H1 (cell line): ENCODE results near the gene TRDMT1. TPM values are rescaled to one million over a fixed set of nuclear protein-coding genes. Genes with fewer than 3 reads are reported as not detected.

ENCODE experiments used
- CTCF ChIA-PET: fragments of 300-600 bp; sonication (Branson Sonifier 250); formaldehyde crosslinking; loops from one replicate; lab custom pipeline; 2021; ENCODE audit not compliant: partially characterized antibody; lab: Charles Lee
- POLR2A ChIA-PET: fragments of 300-600 bp; sonication (Branson Sonifier 250); formaldehyde crosslinking; loops from one replicate; lab custom pipeline; 2021; ENCODE audit warnings: inconsistent platforms; ENCODE audit not compliant: partially characterized antibody; lab: Charles Lee
- DNase-seq, 2 experiments: peaks; one replicate each; pipeline versions ENCODE4 v3.0.0 to v3.0.0-alpha.2; 2010 to 2022; ENCODE audit warnings: low spot score in 2 of 2, low read depth in 1 of 2, mixed read lengths in 1 of 2
- FAIRE-seq: peaks from 2 replicates; lab custom pipeline; 2011; peaks lifted over from hg19 to GRCh38; lab: Jason Lieb, UNC
- H2AFZ ChIP-seq: 2 replicates; pipeline ENCODE4 v1.8.1; 2012; ENCODE audit warnings: low read length, inconsistent platforms
- H2AK5ac ChIP-seq: 2 replicates; pipeline ENCODE4 v1.6.1; 2013; ENCODE audit warnings: low read depth, low read length
- H2BK120ac ChIP-seq: replicated peaks from 2 replicates; pipeline ENCODE3; 2013; ENCODE audit warnings: low read depth, low read length, inconsistent platforms
- H2BK12ac ChIP-seq: 2 replicates; pipeline ENCODE4 v1.6.1; 2013; ENCODE audit warnings: low read depth, low read length
- H2BK15ac ChIP-seq: 2 replicates; pipeline ENCODE4 v1.6.1; 2013; ENCODE audit warnings: low read length
- H2BK20ac ChIP-seq: 2 replicates; pipeline ENCODE4 v1.6.1; 2013; ENCODE audit warnings: low read length
- H2BK5ac ChIP-seq: 2 replicates; pipeline ENCODE4 v1.6.1; 2013; ENCODE audit warnings: low read depth, low read length
- H3K14ac ChIP-seq: 2 replicates; pipeline ENCODE4 v1.6.1; 2013; ENCODE audit warnings: inconsistent platforms; ENCODE audit not compliant: insufficient read length
- H3K18ac ChIP-seq: 2 replicates; pipeline ENCODE4 v1.6.1; 2013; ENCODE audit warnings: low read length; ENCODE audit errors: extremely low read depth
- H3K23ac ChIP-seq: 2 replicates; pipeline ENCODE4 v1.6.1; 2013; ENCODE audit warnings: inconsistent platforms; ENCODE audit not compliant: insufficient read length
- H3K23me2 ChIP-seq: 2 replicates; pipeline ENCODE4 v1.6.1; 2013; ENCODE audit warnings: low read depth, low read length
- H3K27ac ChIP-seq: 2 replicates; pipeline ENCODE4 v1.6.1; 2011; ENCODE audit warnings: low read depth, low read length, inconsistent platforms
- H3K27me3 ChIP-seq, 4 experiments: replicated peaks in 1 of 4; 1 replicate in 1 of 4; 2 replicates in 3 of 4; pipeline versions ENCODE4 v1.6.1 to v1.8.1; 2011 to 2013; ENCODE audit warnings: low read length in 3 of 4, mild to moderate bottlenecking in 3 of 4, inconsistent platforms in 2 of 4, mixed read lengths in 2 of 4, moderate library complexity in 1 of 4; ENCODE audit not compliant: control insufficient read depth in 3 of 4, insufficient read depth in 3 of 4; ENCODE audit errors: extremely low read depth in 1 of 4
- H3K36me3 ChIP-seq, 4 experiments: 2 replicates each; pipeline versions ENCODE4 v1.6.1 to v1.8.1; 2011 to 2013; ENCODE audit warnings: mild to moderate bottlenecking in 4 of 4, low read length in 3 of 4, moderate library complexity in 2 of 4, control low read depth in 1 of 4, inconsistent platforms in 1 of 4; ENCODE audit not compliant: insufficient read depth in 4 of 4, control insufficient read depth in 2 of 4
- H3K4ac ChIP-seq: replicated peaks from 2 replicates; pipeline ENCODE3; 2013; ENCODE audit warnings: low read length, low read depth, mixed read lengths, inconsistent platforms; ENCODE audit not compliant: insufficient read length
- H3K4me1 ChIP-seq, 4 experiments: replicated peaks in 1 of 4; 1 replicate in 1 of 4; 2 replicates in 3 of 4; pipeline versions ENCODE4 v1.6.1 to v1.8.1; 2011 to 2013; ENCODE audit warnings: low read length in 3 of 4, inconsistent platforms in 2 of 4, mixed read lengths in 1 of 4; ENCODE audit not compliant: insufficient read depth in 4 of 4, control insufficient read depth in 3 of 4
- H3K4me2 ChIP-seq, 2 experiments: 2 replicates each; pipeline versions ENCODE4 v1.6.1 to v1.8.1; 2011 to 2013; ENCODE audit warnings: low read depth in 2 of 2, low read length in 2 of 2, control low read depth in 1 of 2, inconsistent platforms in 1 of 2, mild to moderate bottlenecking in 1 of 2; ENCODE audit not compliant: insufficient read depth in 1 of 2
- H3K4me3 ChIP-seq, 4 experiments: fragments of 200-600, 300-600 bp in 1 of 4; sonication (generic), shearing (Covaris generic), sonication (Bioruptor Twin) in 1 of 4; 2 replicates each; pipeline versions ENCODE4 v1.5.1 to v1.8.1; 2011 to 2016; ENCODE audit warnings: low read length in 4 of 4, low read depth in 3 of 4, control low read depth in 2 of 4, inconsistent platforms in 2 of 4, mild to moderate bottlenecking in 2 of 4, mixed read lengths in 1 of 4, moderate library complexity in 1 of 4; ENCODE audit not compliant: insufficient read depth in 2 of 4; ENCODE audit errors: extremely low read depth in 1 of 4
- H3K56ac ChIP-seq: replicated peaks from 2 replicates; pipeline ENCODE3; 2013; ENCODE audit warnings: low read depth, mild to moderate bottlenecking, mixed read lengths, low read length, inconsistent platforms; ENCODE audit not compliant: insufficient read length
- H3K79me1 ChIP-seq: 2 replicates; pipeline ENCODE4 v1.6.1; 2013; ENCODE audit warnings: low read depth, low read length, control low read depth
- H3K79me2 ChIP-seq, 2 experiments: 2 replicates each; pipeline versions ENCODE4 v1.6.1 to v1.8.1; 2012 to 2013; ENCODE audit warnings: low read length in 2 of 2, mild to moderate bottlenecking in 2 of 2, inconsistent platforms in 1 of 2; ENCODE audit not compliant: insufficient read depth in 2 of 2, control insufficient read depth in 1 of 2
- H3K9ac ChIP-seq, 4 experiments: replicated peaks in 1 of 4; 1 replicate in 1 of 4; 2 replicates in 3 of 4; pipeline versions ENCODE4 v1.6.1 to v1.8.1; 2011 to 2013; ENCODE audit warnings: low read depth in 3 of 4, low read length in 3 of 4, control low read depth in 2 of 4, mild to moderate bottlenecking in 2 of 4, moderate library complexity in 2 of 4, inconsistent platforms in 1 of 4; ENCODE audit errors: extremely low read depth in 1 of 4
- H3K9me3 ChIP-seq, 2 experiments: 2 replicates each; pipeline versions ENCODE4 v1.6.1 to v1.8.1; 2012 to 2013; ENCODE audit warnings: mild to moderate bottlenecking in 2 of 2, moderate library complexity in 2 of 2, control low read depth in 1 of 2, inconsistent platforms in 1 of 2, low read depth in 1 of 2, low read length in 1 of 2, mixed read lengths in 1 of 2; ENCODE audit not compliant: insufficient read depth in 2 of 2
- H4K20me1 ChIP-seq, 2 experiments: replicated peaks in 1 of 2; 2 replicates each; pipeline versions ENCODE3 to v1.8.1; 2011 to 2013; ENCODE audit warnings: inconsistent platforms in 2 of 2, low read length in 2 of 2, mild to moderate bottlenecking in 1 of 2; ENCODE audit not compliant: insufficient read depth in 2 of 2, control insufficient read depth in 1 of 2
- H4K5ac ChIP-seq: 2 replicates; pipeline ENCODE4 v1.6.1; 2013; ENCODE audit warnings: low read length, low read depth, mixed read lengths, inconsistent platforms; ENCODE audit not compliant: insufficient read length
- H4K8ac ChIP-seq: 2 replicates; pipeline ENCODE4 v1.8.0; 2013; ENCODE audit warnings: mild to moderate bottlenecking, moderate library complexity, low read length, inconsistent platforms; ENCODE audit not compliant: insufficient read depth; ENCODE audit errors: extremely low read depth
- H4K91ac ChIP-seq: replicated peaks from 2 replicates; pipeline ENCODE3; 2013; ENCODE audit warnings: low read length, mixed read lengths, inconsistent platforms; ENCODE audit not compliant: insufficient read length
- BRCA1 ChIP-seq: IDR thresholded peaks from 2 replicates; pipeline ENCODE4 v1.6.1; 2012; ENCODE audit warnings: low read depth, low read length, improper control_type of control experiment
- CEBPB ChIP-seq: IDR thresholded peaks from 2 replicates; pipeline ENCODE4 v1.6.1; 2012; ENCODE audit warnings: low read depth, low read length
- EGR1 ChIP-seq: IDR thresholded peaks from 2 replicates; pipeline ENCODE4 v1.6.1; 2011; ENCODE audit warnings: low read depth, low read length, borderline replicate concordance
- EP300 ChIP-seq, 2 experiments: IDR thresholded peaks; 1 replicate in 1 of 2; 2 replicates in 1 of 2; pipeline ENCODE4 v1.6.1; 2011 to 2012; ENCODE audit warnings: low read depth in 2 of 2, low read length in 2 of 2, mild to moderate bottlenecking in 2 of 2, borderline replicate concordance in 1 of 2, inconsistent platforms in 1 of 2, moderate library complexity in 1 of 2
- FOSL1 ChIP-seq: IDR thresholded peaks from 2 replicates; pipeline ENCODE4 v1.6.1; 2011; ENCODE audit warnings: mild to moderate bottlenecking, low read depth, low read length, moderate library complexity; ENCODE audit not compliant: insufficient read depth
- GABPA ChIP-seq: IDR thresholded peaks from 2 replicates; pipeline ENCODE4 v1.6.1; 2011; ENCODE audit warnings: mild to moderate bottlenecking, low read length, moderate library complexity, borderline replicate concordance; ENCODE audit not compliant: insufficient read depth
- GTF2F1 ChIP-seq: IDR thresholded peaks from 2 replicates; pipeline ENCODE4 v1.6.1; 2012; ENCODE audit warnings: low read depth, low read length, improper control_type of control experiment, borderline replicate concordance
- JUN ChIP-seq: IDR thresholded peaks from 2 replicates; pipeline ENCODE4 v1.6.1; 2011; ENCODE audit warnings: low read depth, mild to moderate bottlenecking, improper control_type of control experiment, low read length
- JUND ChIP-seq: IDR thresholded peaks from 2 replicates; pipeline ENCODE4 v1.6.1; 2011; ENCODE audit warnings: mild to moderate bottlenecking, improper control_type of control experiment, low read length
- MAX ChIP-seq: IDR thresholded peaks from 2 replicates; pipeline ENCODE4 v1.6.1; 2012; ENCODE audit warnings: inconsistent platforms
- NRF1 ChIP-seq: IDR thresholded peaks from 2 replicates; pipeline ENCODE4 v1.6.1; 2011; ENCODE audit warnings: mild to moderate bottlenecking, low read depth, low read length, improper control_type of control experiment
- RXRA ChIP-seq: IDR thresholded peaks from 2 replicates; pipeline ENCODE4 v1.6.1; 2011; ENCODE audit warnings: low read depth, mild to moderate bottlenecking, low read length, moderate library complexity; ENCODE audit not compliant: insufficient read depth
- TBP ChIP-seq: IDR thresholded peaks from 2 replicates; pipeline ENCODE4 v1.6.1; 2011; ENCODE audit warnings: low read depth, low read length, improper control_type of control experiment
- ZNF274 ChIP-seq: IDR thresholded peaks from 2 replicates; pipeline ENCODE4 v1.7.0; 2012; ENCODE audit warnings: low read length, borderline replicate concordance; ENCODE audit errors: extremely low read depth
- WGBS, 2 experiments: shearing (Covaris generic) in 1 of 2; methylation state at CpG; one replicate each; pipeline versions ENCODE4 v1.1.6 to v1.1.7; 2013 to 2015; ENCODE audit warnings: low lambda C conversion rate in 2 of 2, mixed read lengths in 2 of 2, inconsistent platforms in 1 of 2, low coverage in 1 of 2, missing lambda C conversion rate in 1 of 2; ENCODE audit not compliant: insufficient replicate concordance in 2 of 2, insufficient coverage in 1 of 2, insufficient read length in 1 of 2; ENCODE audit errors: extremely low coverage in 1 of 2, missing lambda C conversion rate in 1 of 2; 5-methylcytosine and 5-hydroxymethylcytosine counted together
- polyA plus RNA-seq, 7 experiments: library from polyadenylated mRNA; depleted of rRNA in 3 of 7; stranded (reverse) in 5 of 7; unstranded in 2 of 7; fragments of >200 nt in 5 of 7; fragments of 200-250 nt in 2 of 7; gene quantifications; 1 replicate in 5 of 7; 2 replicates in 1 of 7; 4 replicates in 1 of 7; pipeline versions ENCODE4 v1.2.1 to v1.2.3, GENCODE V29; 2011 to 2013; ENCODE audit warnings: missing spikeins in 2 of 7, mixed read lengths in 2 of 7
- total RNA-seq: library from RNA; stranded (reverse); fragmentation: NEBNext Ultra II Directional; extraction: Animal tissue kit (Norgen Biotek cat#: 25700); gene quantifications from 2 replicates; pipeline ENCODE4 v1.2.1, GENCODE V29; 2021

The TRDMT1 gene
- total and polyA plus RNA-seq, 2 of the 8 experiments (the other 6 are each of a cell fraction or from before 2014, with no cell fraction given), result 7.4 to 21.4 TPM

GRCh38 chr10:17220652-17221100, 19.2 kb upstream of the TRDMT1 start:
- Histone ChIP-seq H4K91ac (no peak overlapping the region), H2BK120ac (no peak overlapping the region), H3K4me3 (no peak overlapping the region), H3K23ac (no peak overlapping the region), H3K14ac (no peak overlapping the region), H3K56ac (no peak overlapping the region), H3K27ac (no peak overlapping the region), H3K4me2 (no peak overlapping the region), H3K79me1 (no peaks in the 10 kb centered on the region), H3K36me3 (no peaks in the 10 kb centered on the region), H2AFZ (no peak overlapping the region), H2BK15ac (no peak overlapping the region), H4K5ac (no peak overlapping the region), H3K27me3 (no peaks in the 10 kb centered on the region), H3K4ac (no peak overlapping the region), H3K23me2 (no peaks in the 10 kb centered on the region), H2BK12ac (no peak overlapping the region), H2AK5ac (no peak overlapping the region), H2BK20ac (no peak overlapping the region), H4K20me1 (no peaks in the 10 kb centered on the region), H3K18ac (no peak overlapping the region), H3K9me3 (no peaks in the 10 kb centered on the region), H4K8ac (no peak overlapping the region), H2BK5ac (no peak overlapping the region), H3K4me1 (peaks cover 0 to 5% (median under 1%) of the 10 kb centered on the region in 4 experiments; a peak in 2 of 7 replicates), H3K79me2 (no peaks in the 10 kb centered on the region), H3K9ac (no peak overlapping the region)
- DNase-seq (no peak), FAIRE-seq (no peak)
- 92% methylated on average over 1 of the region's 1 CpG; no CpG with 5 or more reads in 1 of the 2 experiments for WGBS, 2 experiments
- CTCF ChIA-PET, result interaction anchor here (1.1 to 2.7 kb wide), 5 partner anchors 8 to 403 kb away, joined by 3 to 13 read pairs (median 6); no protein-coding TSS in a partner anchor
- POLR2A ChIA-PET, result interaction anchor here (0.9 to 2.0 kb wide), 3 partner anchors 9 to 329 kb away, joined by 3 to 8 read pairs (median 3); partner anchors contain the start of gene TRDMT1
- TF ChIP-seq GTF2F1 (no peak), GABPA (no peak), EGR1 (no peak), JUN (no peak), JUND (no peak), CEBPB (no peak), FOSL1 (no peak), EP300 (IDR thresholded peaks at IDR 0.05; ENCODE audit: borderline replicate concordance in 1 of 2, low read depth in 2 of 2, low read length in 2 of 2) (no peak), RXRA (no peak), NRF1 (no peak), ZNF274 (no peak), MAX (no peak), TBP (no peak), BRCA1 (no peak)
